HepG2 (cell line): ENCODE measurements around the gene AAMP. TPM values are rescaled to one million over a fixed set of nuclear protein-coding genes. Genes with fewer than 3 reads are reported as not detected.

Source experiments
- ARNT2 ChIP-seq: sonication (generic); formaldehyde crosslinking; IDR thresholded peaks from 2 replicates; pipeline ENCODE4 v1.8.0; 2022; ENCODE audit warnings: mild to moderate bottlenecking, low read depth, missing genetic modification reagents, moderate library complexity
- CERS6 ChIP-seq: sonication (generic); formaldehyde crosslinking; IDR thresholded peaks from 2 replicates; pipeline ENCODE4 v1.5.0; 2020; ENCODE audit warnings: missing genetic modification reagents
- JUND ChIP-seq: sonication (generic); formaldehyde crosslinking; IDR thresholded peaks from 2 replicates; pipeline ENCODE4 v1.8.0; 2022; ENCODE audit warnings: mild to moderate bottlenecking, missing genetic modification reagents
- MLLT10 ChIP-seq: sonication (generic); formaldehyde crosslinking; IDR thresholded peaks from 2 replicates; pipeline ENCODE4 v1.4.0; 2020; ENCODE audit warnings: missing genetic modification reagents
- NFYC ChIP-seq: IDR thresholded peaks from 2 replicates; pipeline ENCODE4 v1.6.1; 2016; ENCODE audit warnings: missing genetic modification reagents, missing compliant biosample characterization
- PHF20 ChIP-seq: sonication (generic); formaldehyde crosslinking; IDR thresholded peaks from 2 replicates; pipeline ENCODE4 v1.5.0; 2020; ENCODE audit warnings: mild to moderate bottlenecking, missing genetic modification reagents
- POLR2G ChIP-seq: fragments of 200-400 bp; formaldehyde crosslinking; IDR thresholded peaks from 2 replicates; pipeline ENCODE4 v1.6.1; 2018; ENCODE audit warnings: mild to moderate bottlenecking, low read depth, low read length, moderate library complexity
- PRPF4 ChIP-seq: fragments of 200-400 bp; formaldehyde crosslinking; IDR thresholded peaks from 2 replicates; pipeline ENCODE4 v1.6.1; 2016; ENCODE audit warnings: low read length, low read depth; ENCODE audit not compliant: poor library complexity, severe bottlenecking
- SAFB2 ChIP-seq: sonication (generic); formaldehyde crosslinking; IDR thresholded peaks from 2 replicates; pipeline ENCODE4 v1.5.1; 2020; ENCODE audit warnings: missing genetic modification reagents, low read depth, mild to moderate bottlenecking, borderline replicate concordance
- SALL2 ChIP-seq: sonication (generic); formaldehyde crosslinking; IDR thresholded peaks from 2 replicates; pipeline ENCODE4 v1.8.1; 2023; ENCODE audit warnings: mild to moderate bottlenecking, missing genetic modification reagents, inconsistent platforms
- SNRNP70 ChIP-seq: fragments of 200-400 bp; formaldehyde crosslinking; IDR thresholded peaks from 2 replicates; pipeline ENCODE4 v1.6.1; 2017; ENCODE audit warnings: mild to moderate bottlenecking, low read depth, low read length, moderate library complexity
- USF2 ChIP-seq, 2 experiments: sonication (generic) in 1 of 2; formaldehyde crosslinking in 1 of 2; IDR thresholded peaks; 2 replicates each; pipeline versions ENCODE4 v1.5.1 to v1.6.1; 2011 to 2020; ENCODE audit warnings: borderline replicate concordance in 1 of 2, low read depth in 1 of 2, low read length in 1 of 2, mild to moderate bottlenecking in 1 of 2, missing genetic modification reagents in 1 of 2, moderate library complexity in 1 of 2
- ZBTB34 ChIP-seq: sonication (generic); formaldehyde crosslinking; IDR thresholded peaks from 2 replicates; pipeline ENCODE4 v1.8.0; 2022; ENCODE audit warnings: mild to moderate bottlenecking, missing genetic modification reagents
- ZNF253 ChIP-seq: sonication (generic); formaldehyde crosslinking; IDR thresholded peaks from 2 replicates; pipeline ENCODE4 v1.8.0; 2022; ENCODE audit warnings: mild to moderate bottlenecking, missing genetic modification reagents, borderline replicate concordance
- ZNF510 ChIP-seq: sonication (generic); formaldehyde crosslinking; IDR thresholded peaks from 2 replicates; pipeline ENCODE4 v1.4.0; 2020; ENCODE audit warnings: low read depth, mild to moderate bottlenecking, missing genetic modification reagents
- ZNF788 ChIP-seq: sonication (generic); formaldehyde crosslinking; IDR thresholded peaks from 2 replicates; pipeline ENCODE4 v1.5.0; 2020; ENCODE audit warnings: mild to moderate bottlenecking, missing genetic modification reagents, borderline replicate concordance
- polyA plus RNA-seq, 8 experiments: library from polyadenylated mRNA; depleted of rRNA in 3 of 8; stranded (reverse) in 7 of 8; unstranded in 1 of 8; fragments of >200 nt; fragmentation: Illumina TruSeq in 4 of 8; extraction: Trizol in 4 of 8; gene quantifications; 2 replicates each; pipeline versions ENCODE4 v1.2.1 to v1.2.3, GENCODE V29; 2011 to 2016; ENCODE audit warnings: low read depth in 4 of 8, missing spikeins in 1 of 8, mixed read lengths in 1 of 8; ENCODE audit not compliant: insufficient read depth in 1 of 8
- total RNA-seq, 5 experiments: library from RNA; depleted of rRNA; stranded (reverse); fragments of >200 nt; fragmentation: Illumina TruSeq; extraction: Trizol; gene quantifications; 2 replicates each; pipeline ENCODE4 v1.2.3, GENCODE V29; 2016; ENCODE audit warnings: low read depth in 1 of 5
- TF ChIP-seq, protein P1 (sequence below): sonication (generic); formaldehyde crosslinking; IDR thresholded peaks from 2 replicates; pipeline ENCODE4 v1.4.0; 2020; ENCODE audit warnings: missing genetic modification reagents
- TF ChIP-seq, protein P2 (sequence below): sonication (generic); formaldehyde crosslinking; IDR thresholded peaks from 2 replicates; pipeline ENCODE4 v1.4.0; 2020; ENCODE audit warnings: missing genetic modification reagents

AAMP gene
- total and polyA plus RNA-seq, 2 of the 13 experiments (the other 11 are each of a cell fraction or from before 2014, with no cell fraction given): 110 to 186 TPM

DNA sequence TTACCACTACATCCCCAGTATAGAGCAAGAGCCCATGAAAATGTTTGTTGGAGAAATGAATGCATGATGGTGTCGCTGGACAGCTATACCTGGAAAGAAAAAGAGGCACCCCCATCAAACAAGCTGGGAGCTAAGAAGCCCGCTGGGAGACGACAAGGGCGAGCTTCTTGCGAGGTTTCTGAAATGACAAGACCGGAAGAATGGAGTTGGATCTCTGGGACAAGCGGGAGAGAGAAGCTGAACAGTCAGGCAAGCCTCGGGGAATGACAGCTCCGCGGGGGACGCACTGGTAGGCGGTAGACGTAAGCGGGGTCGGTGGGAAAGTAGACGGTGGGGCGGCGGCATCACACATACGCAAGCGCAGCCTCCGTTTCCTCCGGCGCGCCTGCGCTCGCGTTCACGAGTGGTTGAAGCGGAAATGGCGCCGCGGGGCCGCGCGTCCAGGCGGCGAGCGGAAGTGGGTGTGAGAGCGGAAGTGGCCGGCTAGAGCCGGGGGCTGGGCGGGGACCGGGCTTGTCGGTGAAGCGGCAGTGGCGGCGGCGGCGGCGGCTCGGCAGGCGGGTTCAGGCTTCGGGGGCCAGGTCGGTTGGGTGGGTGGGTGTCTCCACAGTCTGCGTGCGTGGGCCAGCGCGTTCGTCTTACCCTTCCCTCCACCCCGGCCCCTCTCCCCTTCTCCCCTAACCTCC, 53.1 kb downstream of the AAMP start, which contains the start of gene ARPC2 (continued):
- peak; percentile 62; the same call in 1 of the 2 replicates for TF ChIP-seq ZNF788
- peak; percentile 87 for TF ChIP-seq POLR2G
- TF ChIP-seq SNRNP70: no peak
- TF ChIP-seq JUND: no peak
- TF ChIP-seq USF2 (IDR thresholded peaks at IDR 0.05; ENCODE audit: low read depth, low read length): no peak
- no peak for TF ChIP-seq USF2 (CRISPR knock-in tag; IDR thresholded peaks at IDR 0.05; ENCODE audit: borderline replicate concordance)
- TF ChIP-seq, protein P1, sequence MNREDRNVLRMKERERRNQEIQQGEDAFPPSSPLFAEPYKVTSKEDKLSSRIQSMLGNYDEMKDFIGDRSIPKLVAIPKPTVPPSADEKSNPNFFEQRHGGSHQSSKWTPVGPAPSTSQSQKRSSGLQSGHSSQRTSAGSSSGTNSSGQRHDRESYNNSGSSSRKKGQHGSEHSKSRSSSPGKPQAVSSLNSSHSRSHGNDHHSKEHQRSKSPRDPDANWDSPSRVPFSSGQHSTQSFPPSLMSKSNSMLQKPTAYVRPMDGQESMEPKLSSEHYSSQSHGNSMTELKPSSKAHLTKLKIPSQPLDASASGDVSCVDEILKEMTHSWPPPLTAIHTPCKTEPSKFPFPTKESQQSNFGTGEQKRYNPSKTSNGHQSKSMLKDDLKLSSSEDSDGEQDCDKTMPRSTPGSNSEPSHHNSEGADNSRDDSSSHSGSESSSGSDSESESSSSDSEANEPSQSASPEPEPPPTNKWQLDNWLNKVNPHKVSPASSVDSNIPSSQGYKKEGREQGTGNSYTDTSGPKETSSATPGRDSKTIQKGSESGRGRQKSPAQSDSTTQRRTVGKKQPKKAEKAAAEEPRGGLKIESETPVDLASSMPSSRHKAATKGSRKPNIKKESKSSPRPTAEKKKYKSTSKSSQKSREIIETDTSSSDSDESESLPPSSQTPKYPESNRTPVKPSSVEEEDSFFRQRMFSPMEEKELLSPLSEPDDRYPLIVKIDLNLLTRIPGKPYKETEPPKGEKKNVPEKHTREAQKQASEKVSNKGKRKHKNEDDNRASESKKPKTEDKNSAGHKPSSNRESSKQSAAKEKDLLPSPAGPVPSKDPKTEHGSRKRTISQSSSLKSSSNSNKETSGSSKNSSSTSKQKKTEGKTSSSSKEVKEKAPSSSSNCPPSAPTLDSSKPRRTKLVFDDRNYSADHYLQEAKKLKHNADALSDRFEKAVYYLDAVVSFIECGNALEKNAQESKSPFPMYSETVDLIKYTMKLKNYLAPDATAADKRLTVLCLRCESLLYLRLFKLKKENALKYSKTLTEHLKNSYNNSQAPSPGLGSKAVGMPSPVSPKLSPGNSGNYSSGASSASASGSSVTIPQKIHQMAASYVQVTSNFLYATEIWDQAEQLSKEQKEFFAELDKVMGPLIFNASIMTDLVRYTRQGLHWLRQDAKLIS (CRISPR knock-in tag): 0 out of 2 replicates have a peak, but pooled peaks have one; percentile 41
- 0 out of 2 replicates have a peak, but pooled peaks have one; percentile 82 for TF ChIP-seq SAFB2
- TF ChIP-seq ZNF253: no peak
- peak; percentile 36; the same call in 1 of the 2 replicates for TF ChIP-seq SALL2 (CRISPR knock-in tag)
- peak; percentile 88 for TF ChIP-seq PHF20
- no peak for TF ChIP-seq CERS6 (CRISPR knock-in tag)
- TF ChIP-seq, protein P2, sequence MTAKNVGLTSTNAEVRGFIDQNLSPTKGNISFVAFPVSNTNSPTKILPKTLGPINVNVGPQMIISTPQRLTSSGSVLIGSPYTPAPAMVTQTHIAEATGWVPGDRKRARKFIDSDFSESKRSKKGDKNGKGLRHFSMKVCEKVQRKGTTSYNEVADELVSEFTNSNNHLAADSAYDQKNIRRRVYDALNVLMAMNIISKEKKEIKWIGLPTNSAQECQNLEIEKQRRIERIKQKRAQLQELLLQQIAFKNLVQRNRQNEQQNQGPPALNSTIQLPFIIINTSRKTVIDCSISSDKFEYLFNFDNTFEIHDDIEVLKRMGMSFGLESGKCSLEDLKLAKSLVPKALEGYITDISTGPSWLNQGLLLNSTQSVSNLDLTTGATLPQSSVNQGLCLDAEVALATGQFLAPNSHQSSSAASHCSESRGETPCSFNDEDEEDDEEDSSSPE: peak; percentile 45; the same call in 1 of the 2 replicates
- no peak for TF ChIP-seq PRPF4
- TF ChIP-seq ZBTB34: no peak
- TF ChIP-seq ARNT2 (CRISPR knock-in tag): no peak
- no peak for TF ChIP-seq MLLT10
- peak; percentile 90 for TF ChIP-seq ZNF510 (CRISPR knock-in tag)
- peak; percentile 14 for TF ChIP-seq NFYC (CRISPR knock-in tag)
